Heart left ventricle (tissue), 16 donors: ENCODE results near the gene C17orf67. TPM values are rescaled to one million over a fixed set of nuclear protein-coding genes. Genes with fewer than 3 reads are reported as not detected.
A peak's percentile ranks its signal among the peaks of the same experiment; 100 is the strongest.

Experiments
- ATAC-seq, 4 donors: fragments of 200-7000 bp; cut with Tn5 transposase; one replicate each; pipeline ENCODE4 v1.9.1; 2020 to 2022; ENCODE audit warnings: moderate library complexity in 4 of 4, mild to moderate bottlenecking in 3 of 4, moderate number of reproducible peaks in 1 of 4
- DNase-seq, 5 donors: peaks; one replicate each; pipeline ENCODE4 v3.0.0-alpha.2; 2020
- H3K27ac ChIP-seq, 12 donors: fragments of 200-600 bp; sonication (generic) in 4 of 12; one replicate each; pipeline versions ENCODE4 v1.5.0 to v1.8.0; 2016 to 2022; ENCODE audit warnings: mild to moderate bottlenecking in 2 of 12
- H3K27me3 ChIP-seq, 9 donors: fragments of 200-600 bp; sonication (generic) in 2 of 9; one replicate each; pipeline versions ENCODE4 v1.5.1 to v1.8.0; 2016 to 2022; ENCODE audit warnings: mild to moderate bottlenecking in 3 of 9
- H3K36me3 ChIP-seq, 9 donors: fragments of 200-600 bp; sonication (generic) in 2 of 9; one replicate each; pipeline versions ENCODE4 v1.5.0 to v1.8.0; 2018 to 2022; ENCODE audit warnings: mild to moderate bottlenecking in 2 of 9
- H3K4me1 ChIP-seq, 12 donors: fragments of 200-600 bp; sonication (generic) in 4 of 12; one replicate each; pipeline versions ENCODE4 v1.5.0 to v1.8.0; 2016 to 2022; ENCODE audit warnings: mild to moderate bottlenecking in 3 of 12
- H3K4me3 ChIP-seq, 12 donors: fragments of 200-600 bp; sonication (generic) in 4 of 12; one replicate each; pipeline versions ENCODE4 v1.5.0 to v1.8.0; 2017 to 2022; ENCODE audit warnings: mild to moderate bottlenecking in 9 of 12, moderate library complexity in 4 of 12
- H3K9me3 ChIP-seq, 12 donors: fragments of 200-600 bp; sonication (generic) in 4 of 12; one replicate each; pipeline versions ENCODE4 v1.5.0 to v1.8.0; 2016 to 2022; ENCODE audit warnings: mild to moderate bottlenecking in 1 of 12
- CTCF ChIP-seq, 12 donors: fragments of 200-600 bp; sonication (generic) in 4 of 12; IDR thresholded peaks; one replicate each; pipeline versions ENCODE4 v1.5.0 to v1.8.0; 2018 to 2022; ENCODE audit warnings: antibody characterized with exemption in 12 of 12, mild to moderate bottlenecking in 5 of 12
- POLR2A ChIP-seq, 2 donors: fragments of 450-650 bp; IDR thresholded peaks; one replicate each; pipeline ENCODE4 v1.6.1; 2017; ENCODE audit warnings: antibody characterized with exemption in 2 of 2, mild to moderate bottlenecking in 2 of 2, moderate library complexity in 2 of 2
- WGBS, 4 donors: extraction: QIAGEN DNeasy Blood & Tissue Kit in 2 of 4; methylation state at CpG; one replicate each; pipeline versions ENCODE4 v1.1.5 to v1.1.7; 2013 to 2018; 5-methylcytosine and 5-hydroxymethylcytosine counted together
- intact Hi-C, 10 donors: fragments of 100-400 bp; cut with DNase I; formaldehyde crosslinking; loops; one replicate each; pipeline versions ENCODE4 v1.11.1 to v1.14.2; 2022
- polyA plus RNA-seq, 2 donors: library from polyadenylated mRNA; stranded (reverse); fragments of 200-250 nt; gene quantifications; one replicate each; pipeline ENCODE4 v1.2.3, GENCODE V29; 2013
- total RNA-seq, 9 donors: library from RNA; depleted of rRNA in 2 of 9; stranded (reverse); fragments of >200 nt in 2 of 9; fragmentation: NEBNext Ultra II Directional in 3 of 9; extraction: Animal tissue kit (Norgen Biotek cat#: 25700) in 3 of 9; gene quantifications; one replicate each; pipeline versions ENCODE4 v1.1.0 to v1.2.4, GENCODE V29; 2016 to 2023
- donor health status: ischemic (EF 13 %, LVEDD 7.1; RV severe dilation, severe dysfunction).
- donor health status: healthy with polysubstance abuse.
- donor health status: DM: no; HTN: yes; CAD: no.
- donor health status: DM: no; HTN: no; CAD: no.
- donor health status: ischemic (EF 25% LVEDD 6.9; RV normal size, moderate dysfunction).
- donor health status: ischemic (EF 25% LVEDD 5.7; RV mildly dilated, moderate dysfunction).
- donor health status: healthy.
- donor health status: DM: yes; HTN: yes; CAD: no.
- donor health status: ischemic (EF 35%, LVEDD 5.7; RV mildly dilated, moderate dysfunction).
- donor health status: nonischemic (EF 11% LVEDD 7.7; RV severe dilation, severe dysfunction).
- donor health status: DM: yes; HTN: yes; CAD: no.
- donor health status: PGD.
- donor health status: ischemic (EF 29% LVEDD 5.4; RV normal size, mild dysfunction).
- donor health status: nonischemic (EF 23%, LVEDD 6.1; RV moderate dilation, normal function).

C17orf67 gene
- total and polyA plus RNA-seq, 11 donors = 0.14 to 1.1 (median 0.45) TPM

DNA sequence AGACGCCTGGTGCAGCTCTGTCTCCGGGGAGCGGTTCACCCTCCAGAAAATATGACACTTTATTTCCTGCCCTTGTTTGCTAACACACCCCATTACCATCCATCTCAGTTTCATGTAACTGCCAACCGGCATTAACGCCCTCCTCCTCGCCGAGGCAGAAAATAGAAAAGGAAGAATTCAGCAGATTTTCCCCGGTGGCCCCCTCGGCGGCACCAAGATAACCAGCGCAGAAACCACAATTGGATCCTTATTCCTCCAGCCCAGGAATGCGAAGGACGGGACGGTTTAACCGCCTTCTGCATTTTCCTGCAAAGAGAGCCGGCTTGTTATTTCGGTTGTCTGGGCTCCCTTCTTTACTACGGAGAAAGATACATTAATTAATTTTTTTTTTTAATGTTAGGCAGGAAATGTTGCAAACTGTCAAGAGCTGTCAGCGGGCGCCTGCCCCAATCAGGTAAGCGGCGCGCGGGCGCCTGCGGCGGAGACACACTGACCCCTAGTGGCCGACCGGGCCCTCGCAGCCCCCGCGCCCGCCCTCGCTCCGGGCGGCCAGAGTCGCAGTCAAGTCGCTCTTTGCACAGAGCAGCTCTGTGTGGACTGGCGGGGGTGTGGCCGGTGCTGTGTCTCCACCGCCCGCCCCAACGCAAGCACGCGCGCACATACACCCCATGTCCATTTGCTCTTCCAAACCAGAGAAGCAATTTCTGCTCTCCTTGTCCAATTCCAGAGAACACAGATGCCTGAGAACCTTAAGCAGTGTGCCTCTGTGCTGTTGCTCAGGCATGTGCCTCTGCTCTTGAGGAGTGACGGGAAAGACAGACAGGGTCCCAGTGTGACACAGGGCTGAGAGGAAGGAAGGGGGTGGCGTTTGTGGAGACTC, 53.6 kb downstream of the C17orf67 start:
- no peaks in the 10 kb centered on the region for H3K9me3 ChIP-seq
- TF ChIP-seq POLR2A (IDR thresholded peaks at IDR 0.05) (no peak), CTCF (IDR thresholded peaks at IDR 0.05) (peak; percentile 98 to 100 (median 99))
- intact Hi-C loops = loop anchor here in 9 of 10 donors (1.0 to 5.0 kb wide), 4 partner anchors 187 to 193 kb away; partner anchors contain the start of gene NOG (in 7 of the 9)

DNA sequence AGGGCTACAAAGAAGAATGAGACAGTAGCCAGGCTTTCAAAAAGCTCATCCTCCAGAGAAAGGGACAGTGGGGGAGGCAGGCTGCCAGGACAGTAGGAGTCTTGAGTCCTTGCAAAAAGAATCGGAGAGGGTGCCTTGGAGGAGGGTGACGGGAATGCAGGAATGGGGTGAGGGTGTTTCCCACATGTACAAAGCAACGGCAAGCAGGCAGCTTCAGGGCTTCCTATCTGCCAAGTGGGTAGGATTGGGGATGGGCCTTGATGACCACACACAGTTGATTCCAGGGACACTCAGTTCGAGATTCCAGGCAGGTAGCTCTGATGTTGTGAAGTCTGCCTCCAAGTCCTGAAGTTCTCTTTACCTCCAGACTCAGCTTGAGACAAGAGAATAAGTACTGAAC, 54.4 kb downstream of the C17orf67 start:
- ATAC-seq = no peak
- intact Hi-C loops = loop anchor here in 3 of 10 donors (5.0 kb wide), 2 partner anchors 187 to 192 kb away; partner anchors contain the start of gene NOG (in 2 of the 3)
- Histone ChIP-seq H3K27ac (no peak overlapping the region), H3K4me3 (no peak overlapping the region), H3K36me3 (no peaks in the 10 kb centered on the region), H3K27me3 (peaks cover 0 to 43% (median 6%) of the 10 kb centered on the region in 9 donors), H3K4me1 (peaks cover 0 to 11% (median 8%) of the 10 kb centered on the region in 12 donors), H3K9me3 (no peaks in the 10 kb centered on the region)
- 76 to 78% (median 77%) methylated on average over 4 of the region's 4 CpGs for WGBS, 4 donors
- DNase-seq = no peak
- TF ChIP-seq CTCF (IDR thresholded peaks at IDR 0.05) (no peak), POLR2A (IDR thresholded peaks at IDR 0.05) (no peak)

More for the DNA sequence above, 53.6 kb downstream of the C17orf67 start:
- peak; percentile 77 to 98 (median 95) for ATAC-seq
- 1 to 2% (median 1%) methylated on average over 48 of the region's 48 CpGs for WGBS, 4 donors
- H3K27me3 ChIP-seq = peaks cover 0 to 43% (median 6%) of the 10 kb centered on the region in 9 donors
- no peak overlapping the region for H3K27ac ChIP-seq
- DNase-seq = peak; percentile 63 to 89 (median 75)
- peaks cover 0 to 11% (median 8%) of the 10 kb centered on the region in 12 donors for H3K4me1 ChIP-seq
- H3K4me3 ChIP-seq = peak overlapping the region in 10 of 12 donors; percentile 10 to 51 (median 38)
- no peaks in the 10 kb centered on the region for H3K36me3 ChIP-seq

GRCh38 chr17:56778898-56779297, 54.8 kb downstream of the C17orf67 start:
- Histone ChIP-seq H3K9me3 (no peaks in the 10 kb centered on the region), H3K27ac (no peak overlapping the region), H3K4me3 (no peak overlapping the region), H3K36me3 (no peaks in the 10 kb centered on the region), H3K27me3 (peaks cover 0 to 43% (median 6%) of the 10 kb centered on the region in 9 donors), H3K4me1 (peaks cover 0 to 11% (median 8%) of the 10 kb centered on the region in 12 donors)
- ATAC-seq (no peak), DNase-seq (no peak)
- no peak for TF ChIP-seq CTCF (IDR thresholded peaks at IDR 0.05)
- TF ChIP-seq POLR2A (IDR thresholded peaks at IDR 0.05) = no peak
- intact Hi-C loops = loop anchor here in 3 of 10 donors (5.0 kb wide), 2 partner anchors 187 to 192 kb away; partner anchors contain the start of gene NOG (in 2 of the 3)
- 90 to 94% (median 92%) methylated on average over 9 of the region's 9 CpGs for WGBS, 4 donors

GRCh38 chr17:56777859-56778258, 55.9 kb downstream of the C17orf67 start:
- Histone ChIP-seq H3K36me3 (no peaks in the 10 kb centered on the region), H3K4me1 (peaks cover 0 to 11% (median 8%) of the 10 kb centered on the region in 12 donors), H3K9me3 (no peaks in the 10 kb centered on the region), H3K27me3 (peaks cover 0 to 43% (median 6%) of the 10 kb centered on the region in 9 donors), H3K4me3 (no peak overlapping the region), H3K27ac (no peak overlapping the region)
- ATAC-seq (no peak), DNase-seq (no peak)
- no peak for TF ChIP-seq CTCF (IDR thresholded peaks at IDR 0.05)
- 75 to 84% (median 78%) methylated on average over 7 of the region's 7 CpGs for WGBS, 4 donors
- intact Hi-C loops = loop anchor here in 3 of 10 donors (5.0 kb wide), 2 partner anchors 186 to 191 kb away; partner anchors contain the start of gene NOG (in 2 of the 3)
